HL-60 (cell line): ENCODE results near the gene PRRC1.

Experiments used
- DNase-seq, 2 experiments: peaks; one replicate each; pipeline ENCODE4 v3.0.0-alpha.2; 2010 to 2020; ENCODE audit warnings: low read depth in 1 of 2, low spot score in 1 of 2
- H3K27ac ChIP-seq: fragments of 250-450 bp; sonication (Bioruptor Pico); replicated peaks from 2 replicates; pipeline ENCODE4 v1.5.1; 2020; ENCODE audit warnings: mild to moderate bottlenecking, moderate library complexity
- H3K27me3 ChIP-seq: fragments of 250-450 bp; sonication (Bioruptor Pico); 2 replicates; pipeline ENCODE4 v1.5.1; 2021; ENCODE audit warnings: mild to moderate bottlenecking, moderate library complexity; ENCODE audit not compliant: insufficient read depth, poor library complexity, severe bottlenecking
- H3K4me3 ChIP-seq: replicated peaks from 2 replicates; pipeline ENCODE4 v1.5.1; 2011; ENCODE audit warnings: mild to moderate bottlenecking, control low read depth, low read length; ENCODE audit not compliant: insufficient read depth
- GABPA ChIP-seq: IDR thresholded peaks from 2 replicates; pipeline ENCODE4 v1.6.1; 2012; ENCODE audit warnings: low read depth
- POLR2AphosphoS5 ChIP-seq: IDR thresholded peaks from 2 replicates; pipeline ENCODE4 v1.6.1; 2012; ENCODE audit warnings: low read depth
- SPI1 ChIP-seq: IDR thresholded peaks from 2 replicates; pipeline ENCODE4 v1.6.1; 2012; ENCODE audit warnings: low read depth, mild to moderate bottlenecking, borderline replicate concordance
- TF ChIP-seq, protein P1 (sequence below): IDR thresholded peaks from 2 replicates; pipeline ENCODE4 v1.6.1; 2012; ENCODE audit warnings: low read depth; ENCODE audit not compliant: insufficient replicate concordance
- TF ChIP-seq, protein P2 (sequence below): IDR thresholded peaks from one replicate; pipeline ENCODE4 v1.5.1; 2011; ENCODE audit warnings: low read length, control low read depth, inconsistent platforms; ENCODE audit not compliant: insufficient read depth

The PRRC1 gene

DNA sequence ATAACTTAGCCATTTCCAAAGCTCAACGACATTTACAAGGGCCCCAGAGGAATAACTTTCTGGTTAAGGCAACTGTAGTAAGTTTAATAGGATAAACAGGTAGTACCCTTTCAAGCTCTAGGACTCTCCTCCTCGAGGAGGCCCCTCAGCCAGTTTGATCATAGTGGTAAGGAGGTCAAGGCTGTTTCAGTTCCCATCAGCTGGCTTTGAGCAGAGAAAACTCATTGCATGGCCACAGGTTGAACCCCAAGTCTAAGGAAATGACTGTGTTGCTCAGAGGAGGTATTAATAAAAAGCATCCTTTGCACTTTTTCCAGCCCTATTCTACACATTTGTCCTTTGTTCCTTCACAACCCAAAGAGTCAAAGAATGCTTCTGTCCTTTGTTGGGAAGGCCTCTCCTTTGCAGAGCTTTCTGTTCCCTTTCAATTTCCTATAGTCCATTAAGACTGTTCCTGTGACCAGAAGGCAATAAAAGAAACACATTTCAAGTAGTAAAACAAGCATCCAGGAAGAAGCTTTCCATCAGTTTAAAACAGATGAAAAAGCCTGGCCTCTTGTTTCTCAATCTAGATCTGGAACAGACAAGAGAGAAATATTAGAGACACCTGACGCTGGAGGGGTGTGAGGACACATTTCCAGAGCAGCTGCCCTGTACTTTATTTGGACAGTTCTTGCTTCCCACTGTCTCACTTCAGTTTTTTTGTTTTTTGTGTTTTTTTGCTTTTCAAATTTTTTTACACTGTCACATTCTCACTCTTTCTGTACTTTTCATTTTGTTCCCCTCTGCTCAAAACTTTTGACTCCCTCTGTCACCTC lies 54.1 kb downstream of the PRRC1 start:
- no peak overlapping the region for H3K27ac ChIP-seq
- no peak overlapping the region for H3K4me3 ChIP-seq
- DNase-seq, result no peak
- TF ChIP-seq SPI1, result no peak
- TF ChIP-seq GABPA, result no peak
- TF ChIP-seq POLR2AphosphoS5, result no peak
- TF ChIP-seq, protein P1, sequence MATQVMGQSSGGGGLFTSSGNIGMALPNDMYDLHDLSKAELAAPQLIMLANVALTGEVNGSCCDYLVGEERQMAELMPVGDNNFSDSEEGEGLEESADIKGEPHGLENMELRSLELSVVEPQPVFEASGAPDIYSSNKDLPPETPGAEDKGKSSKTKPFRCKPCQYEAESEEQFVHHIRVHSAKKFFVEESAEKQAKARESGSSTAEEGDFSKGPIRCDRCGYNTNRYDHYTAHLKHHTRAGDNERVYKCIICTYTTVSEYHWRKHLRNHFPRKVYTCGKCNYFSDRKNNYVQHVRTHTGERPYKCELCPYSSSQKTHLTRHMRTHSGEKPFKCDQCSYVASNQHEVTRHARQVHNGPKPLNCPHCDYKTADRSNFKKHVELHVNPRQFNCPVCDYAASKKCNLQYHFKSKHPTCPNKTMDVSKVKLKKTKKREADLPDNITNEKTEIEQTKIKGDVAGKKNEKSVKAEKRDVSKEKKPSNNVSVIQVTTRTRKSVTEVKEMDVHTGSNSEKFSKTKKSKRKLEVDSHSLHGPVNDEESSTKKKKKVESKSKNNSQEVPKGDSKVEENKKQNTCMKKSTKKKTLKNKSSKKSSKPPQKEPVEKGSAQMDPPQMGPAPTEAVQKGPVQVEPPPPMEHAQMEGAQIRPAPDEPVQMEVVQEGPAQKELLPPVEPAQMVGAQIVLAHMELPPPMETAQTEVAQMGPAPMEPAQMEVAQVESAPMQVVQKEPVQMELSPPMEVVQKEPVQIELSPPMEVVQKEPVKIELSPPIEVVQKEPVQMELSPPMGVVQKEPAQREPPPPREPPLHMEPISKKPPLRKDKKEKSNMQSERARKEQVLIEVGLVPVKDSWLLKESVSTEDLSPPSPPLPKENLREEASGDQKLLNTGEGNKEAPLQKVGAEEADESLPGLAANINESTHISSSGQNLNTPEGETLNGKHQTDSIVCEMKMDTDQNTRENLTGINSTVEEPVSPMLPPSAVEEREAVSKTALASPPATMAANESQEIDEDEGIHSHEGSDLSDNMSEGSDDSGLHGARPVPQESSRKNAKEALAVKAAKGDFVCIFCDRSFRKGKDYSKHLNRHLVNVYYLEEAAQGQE, result no peak
- TF ChIP-seq, protein P2, sequence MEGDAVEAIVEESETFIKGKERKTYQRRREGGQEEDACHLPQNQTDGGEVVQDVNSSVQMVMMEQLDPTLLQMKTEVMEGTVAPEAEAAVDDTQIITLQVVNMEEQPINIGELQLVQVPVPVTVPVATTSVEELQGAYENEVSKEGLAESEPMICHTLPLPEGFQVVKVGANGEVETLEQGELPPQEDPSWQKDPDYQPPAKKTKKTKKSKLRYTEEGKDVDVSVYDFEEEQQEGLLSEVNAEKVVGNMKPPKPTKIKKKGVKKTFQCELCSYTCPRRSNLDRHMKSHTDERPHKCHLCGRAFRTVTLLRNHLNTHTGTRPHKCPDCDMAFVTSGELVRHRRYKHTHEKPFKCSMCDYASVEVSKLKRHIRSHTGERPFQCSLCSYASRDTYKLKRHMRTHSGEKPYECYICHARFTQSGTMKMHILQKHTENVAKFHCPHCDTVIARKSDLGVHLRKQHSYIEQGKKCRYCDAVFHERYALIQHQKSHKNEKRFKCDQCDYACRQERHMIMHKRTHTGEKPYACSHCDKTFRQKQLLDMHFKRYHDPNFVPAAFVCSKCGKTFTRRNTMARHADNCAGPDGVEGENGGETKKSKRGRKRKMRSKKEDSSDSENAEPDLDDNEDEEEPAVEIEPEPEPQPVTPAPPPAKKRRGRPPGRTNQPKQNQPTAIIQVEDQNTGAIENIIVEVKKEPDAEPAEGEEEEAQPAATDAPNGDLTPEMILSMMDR, result no peak
- no peaks in the 10 kb centered on the region for H3K27me3 ChIP-seq

GRCh38 chr5:127572930-127573329 lies 55.5 kb downstream of the PRRC1 start:
- Histone ChIP-seq H3K4me3 (no peak overlapping the region), H3K27me3 (no peaks in the 10 kb centered on the region), H3K27ac (no peak overlapping the region)
- TF ChIP-seq, protein P2, result no peak
- TF ChIP-seq GABPA (no peak), POLR2AphosphoS5 (no peak), SPI1 (no peak)
- TF ChIP-seq, protein P1, result no peak
- DNase-seq, result no peak

GRCh38 chr5:127574852-127575679 lies 57.6 kb downstream of the PRRC1 start:
- no peaks in the 10 kb centered on the region for H3K27me3 ChIP-seq
- DNase-seq, result no peak
- H3K4me3 ChIP-seq, result no peak overlapping the region
- no peak overlapping the region for H3K27ac ChIP-seq
- TF ChIP-seq, protein P2, result no peak
- TF ChIP-seq GABPA, result no peak
- TF ChIP-seq, protein P1, result no peak
- no peak for TF ChIP-seq POLR2AphosphoS5
- no peak for TF ChIP-seq SPI1
